Fibroblast of pulmonary artery (primary cell): ENCODE results near the gene ARID4B.
"Not testable (repeated sequence)": the region's sequence is repeated elsewhere in the genome, so short reads cannot be mapped to it uniquely, and the experiment has no call there.

Experiments used
- DNase-seq: peaks from one replicate; pipeline ENCODE4 v3.0.0-alpha.2; 2010; ENCODE audit warnings: low read depth
- H3K4me3 ChIP-seq: replicated peaks from 2 replicates; pipeline ENCODE4 v1.5.1; 2011; ENCODE audit warnings: low read depth, mild to moderate bottlenecking, control low read depth, low read length, moderate library complexity
- TF ChIP-seq, protein P1 (sequence below): IDR thresholded peaks from 2 replicates; pipeline ENCODE4 v1.5.1; 2011; ENCODE audit warnings: mild to moderate bottlenecking, control low read depth, low read length, inconsistent platforms; ENCODE audit errors: missing control alignments

Gene ARID4B

DNA sequence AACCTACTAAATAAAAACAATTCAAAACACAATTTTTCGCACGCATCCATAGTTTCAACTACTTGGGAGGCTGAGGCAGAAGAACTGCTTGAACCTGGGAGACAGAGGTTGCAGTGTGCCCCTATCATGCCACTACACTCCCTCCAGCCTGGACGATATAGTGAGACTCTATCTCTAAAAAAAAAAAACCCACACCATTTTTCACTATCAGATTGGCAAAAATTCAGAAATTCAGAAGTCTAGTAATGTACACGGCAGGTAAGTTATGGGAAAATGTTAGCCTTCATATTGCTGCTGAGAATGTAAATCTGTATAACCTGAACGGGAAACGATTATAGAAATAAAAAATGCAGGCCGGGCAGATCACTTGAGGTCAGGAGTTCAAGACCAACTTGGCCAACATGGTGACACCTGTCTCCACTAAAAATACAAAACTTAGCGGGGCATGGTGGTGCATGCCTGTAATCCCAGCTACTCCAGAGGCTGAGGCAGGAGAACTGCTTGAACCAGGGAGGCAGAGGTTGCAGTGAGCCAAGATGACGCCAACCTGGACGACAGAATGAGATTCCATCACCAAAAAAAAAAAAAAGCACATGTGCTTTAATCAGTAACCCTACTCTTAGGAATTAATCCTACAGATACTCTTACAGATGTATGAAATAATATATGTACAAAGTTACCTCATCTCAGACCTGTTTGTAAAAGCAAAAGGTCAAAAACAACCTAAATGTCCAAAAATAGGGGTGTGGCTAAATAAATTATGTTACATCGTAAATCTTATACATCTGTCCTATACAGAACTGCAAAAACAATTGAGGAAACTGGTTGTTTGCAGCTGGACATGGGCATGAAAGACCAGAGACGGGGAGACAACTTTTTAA lies 37.9 kb downstream of the ARID4B start:
- TF ChIP-seq, protein P1, sequence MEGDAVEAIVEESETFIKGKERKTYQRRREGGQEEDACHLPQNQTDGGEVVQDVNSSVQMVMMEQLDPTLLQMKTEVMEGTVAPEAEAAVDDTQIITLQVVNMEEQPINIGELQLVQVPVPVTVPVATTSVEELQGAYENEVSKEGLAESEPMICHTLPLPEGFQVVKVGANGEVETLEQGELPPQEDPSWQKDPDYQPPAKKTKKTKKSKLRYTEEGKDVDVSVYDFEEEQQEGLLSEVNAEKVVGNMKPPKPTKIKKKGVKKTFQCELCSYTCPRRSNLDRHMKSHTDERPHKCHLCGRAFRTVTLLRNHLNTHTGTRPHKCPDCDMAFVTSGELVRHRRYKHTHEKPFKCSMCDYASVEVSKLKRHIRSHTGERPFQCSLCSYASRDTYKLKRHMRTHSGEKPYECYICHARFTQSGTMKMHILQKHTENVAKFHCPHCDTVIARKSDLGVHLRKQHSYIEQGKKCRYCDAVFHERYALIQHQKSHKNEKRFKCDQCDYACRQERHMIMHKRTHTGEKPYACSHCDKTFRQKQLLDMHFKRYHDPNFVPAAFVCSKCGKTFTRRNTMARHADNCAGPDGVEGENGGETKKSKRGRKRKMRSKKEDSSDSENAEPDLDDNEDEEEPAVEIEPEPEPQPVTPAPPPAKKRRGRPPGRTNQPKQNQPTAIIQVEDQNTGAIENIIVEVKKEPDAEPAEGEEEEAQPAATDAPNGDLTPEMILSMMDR = no peak
- no peak overlapping the region for H3K4me3 ChIP-seq
- no peak for DNase-seq

DNA sequence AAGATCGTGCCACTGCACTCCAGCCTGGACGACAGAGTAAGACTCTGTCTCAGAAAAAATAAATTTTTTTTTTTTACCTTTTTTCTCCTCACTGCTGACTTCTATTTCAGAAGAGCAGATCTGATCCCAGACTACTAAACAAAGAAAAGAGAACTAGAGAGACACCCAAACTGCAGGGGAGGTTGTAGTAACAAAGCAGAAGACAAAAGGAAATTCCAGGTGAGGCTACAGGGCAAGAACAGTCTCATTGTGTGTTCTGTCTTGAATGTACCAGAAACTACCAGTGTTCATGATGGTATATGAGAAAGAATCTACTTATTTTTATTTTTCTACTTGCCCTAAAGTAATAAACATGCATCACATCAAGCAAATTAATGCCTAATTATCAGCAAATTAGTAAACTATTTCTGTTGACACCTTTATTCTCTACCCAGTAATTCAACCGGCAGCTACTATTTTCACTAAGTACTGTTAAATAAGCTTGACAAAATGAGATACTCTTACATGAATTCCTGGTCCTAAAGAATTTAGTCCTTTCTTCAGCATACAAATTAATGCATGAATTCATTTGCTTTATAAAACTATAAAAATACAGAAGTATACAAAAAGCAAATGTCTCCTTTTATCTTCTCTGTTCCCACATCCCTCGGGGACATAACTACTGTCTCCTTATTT lies 40.6 kb downstream of the ARID4B start:
- DNase-seq = no peak
- no peak overlapping the region for H3K4me3 ChIP-seq
- TF ChIP-seq, protein P1 = no peak

DNA sequence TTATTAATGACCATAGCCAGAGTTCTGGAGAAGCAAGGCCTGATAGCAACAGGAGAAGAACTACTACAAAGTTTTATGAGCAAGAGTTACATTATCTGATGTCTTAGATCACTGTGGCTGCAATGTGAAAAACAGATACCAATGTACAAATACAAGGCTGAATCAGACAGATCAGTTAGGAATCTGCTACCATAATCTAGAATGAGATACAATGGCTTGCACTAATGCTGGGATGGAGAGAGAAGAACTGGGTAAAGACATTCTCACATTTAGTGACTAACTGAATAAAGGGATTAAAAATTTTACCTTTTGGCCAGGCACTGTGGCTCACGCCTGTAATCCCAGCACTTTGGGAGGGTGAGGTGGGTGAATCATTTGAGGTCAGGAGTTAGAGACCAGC lies 41.3 kb downstream of the ARID4B start:
- H3K4me3 ChIP-seq = no peak overlapping the region
- no peak for DNase-seq
- TF ChIP-seq, protein P1 = no peak

DNA sequence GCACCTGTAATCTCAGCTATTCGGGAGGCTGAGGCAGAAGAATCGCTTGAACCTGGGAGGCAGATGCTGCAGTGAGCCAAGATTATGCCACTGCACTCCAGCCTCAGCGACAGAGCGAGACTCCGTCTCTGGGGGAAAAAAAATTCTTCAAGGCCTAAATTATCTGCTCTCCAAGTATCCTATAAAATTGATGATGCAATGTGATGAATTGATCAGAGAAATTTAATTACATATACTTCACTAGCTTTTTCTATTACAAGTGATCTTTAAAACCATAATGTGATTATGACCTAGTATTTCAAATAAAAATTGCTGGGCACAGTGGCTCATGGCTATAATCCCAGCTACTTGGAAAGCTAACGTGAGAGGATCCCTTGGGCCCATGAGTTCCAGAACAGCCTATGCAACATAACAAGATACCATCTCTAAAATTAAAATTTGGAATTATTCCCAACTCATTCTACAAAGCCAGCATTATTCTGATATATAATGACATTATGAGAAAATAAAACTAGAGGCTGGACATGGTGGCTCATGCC lies 43.7 kb downstream of the ARID4B start:
- H3K4me3 ChIP-seq = no peak overlapping the region
- DNase-seq = no peak
- TF ChIP-seq, protein P1 = no peak

DNA sequence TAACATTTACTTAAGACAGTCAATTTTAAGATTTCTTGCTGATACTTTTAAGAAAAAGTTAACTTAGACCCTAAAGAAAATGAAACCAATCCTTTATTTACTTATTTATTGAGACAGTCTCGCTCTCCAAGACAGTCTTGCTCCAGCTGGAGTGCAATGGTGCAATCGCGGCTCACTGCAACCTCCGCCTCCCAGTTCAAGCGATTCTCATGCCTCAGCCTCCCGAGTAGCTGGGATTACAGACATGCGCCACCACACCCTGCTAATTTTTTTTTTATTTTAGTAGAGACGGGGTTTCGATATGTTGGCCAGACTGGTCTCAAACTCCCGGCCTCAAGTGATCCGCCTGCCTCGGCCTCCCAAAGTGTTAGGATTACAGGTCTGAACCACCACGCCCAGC lies 44.3 kb downstream of the ARID4B start:
- not testable (repeated sequence) for DNase-seq, H3K4me3 ChIP-seq

DNA sequence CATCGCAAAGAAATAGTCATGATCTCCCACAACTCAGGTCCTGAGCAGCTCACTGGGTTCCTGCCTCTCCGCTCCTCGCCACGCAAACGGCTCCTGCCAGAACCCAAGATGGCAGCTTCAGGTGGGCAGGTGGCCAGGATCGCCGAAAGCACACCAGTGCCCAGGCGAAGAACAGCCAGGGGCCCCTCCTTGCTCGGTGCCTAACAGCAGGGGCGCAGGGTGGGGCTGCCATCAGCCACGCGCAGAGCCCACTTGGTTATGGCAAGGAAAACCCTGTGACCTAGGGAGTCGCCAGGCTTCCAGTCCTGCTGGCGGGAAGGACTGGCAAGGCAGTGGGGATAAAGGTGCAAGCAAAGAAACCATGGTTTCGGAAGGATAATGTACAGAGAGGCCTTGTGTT lies 47.5 kb downstream of the ARID4B start:
- no peak for DNase-seq
- no peak overlapping the region for H3K4me3 ChIP-seq
- TF ChIP-seq, protein P1 = no peak

DNA sequence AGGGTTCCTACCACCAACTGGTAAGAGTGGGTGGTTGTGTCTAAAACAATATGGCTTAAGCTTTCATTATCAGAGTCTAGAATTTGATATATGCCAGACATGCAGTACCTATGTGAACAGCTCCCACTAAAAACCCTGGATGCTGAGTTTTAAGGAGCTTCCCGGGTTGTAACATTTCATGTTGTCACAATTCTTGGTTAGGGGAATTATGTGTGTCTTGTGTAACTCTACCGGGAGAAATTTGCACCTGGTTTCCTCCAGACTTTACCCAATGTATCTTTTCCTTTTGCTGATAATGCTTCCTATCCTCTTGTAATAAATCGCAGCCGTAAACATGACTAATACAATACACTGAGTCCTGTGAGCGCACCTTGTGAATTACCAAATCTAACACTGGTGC lies 48.3 kb downstream of the ARID4B start:
- no peak overlapping the region for H3K4me3 ChIP-seq
- DNase-seq = no peak
- TF ChIP-seq, protein P1 = no peak
